Measurements from ENCODE around the gene TBC1D19. TPM values are rescaled to one million over a fixed set of nuclear protein-coding genes. Genes with fewer than 3 reads are reported as not detected.

TBC1D19 gene
- total and polyA plus RNA-seq, 9 of the 15 experiments (the other 6 are each of a cell fraction or from before 2014, with no cell fraction given), result 0.73 to 5.6 (median 3.7) TPM

DNA sequence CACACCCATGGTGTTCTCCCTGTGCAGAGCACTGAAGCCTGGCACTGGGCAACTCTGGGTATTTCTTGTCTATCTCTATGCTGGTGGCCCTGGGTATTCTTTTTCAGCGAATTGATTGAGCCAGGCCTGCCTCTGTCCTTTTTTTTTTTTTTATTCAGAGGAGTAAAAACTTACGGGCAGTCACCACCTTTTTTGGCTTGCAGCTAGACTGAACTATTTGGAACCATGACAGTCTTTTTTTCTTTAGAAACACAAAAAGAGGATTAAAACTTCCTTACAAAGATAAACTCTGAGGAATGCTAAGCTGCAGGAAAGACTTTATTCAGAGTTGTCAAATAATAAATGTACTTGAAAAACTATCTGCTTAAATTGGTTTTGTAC, 157.6 kb downstream of the TBC1D19 start:
- ATAC-seq (no peak), DNase-seq (ENCODE audit: extremely low read depth in 1 of 4, low spot score in 3 of 4) (no peak), FAIRE-seq (peak; percentile 65)
- Histone ChIP-seq H3K36me3 (ENCODE audit: control insufficient read depth, insufficient read depth, low read length) (no peaks in the 10 kb centered on the region), H3K9me1 (ENCODE audit: control insufficient read depth, insufficient read depth, low read length) (no peaks in the 10 kb centered on the region), H3K4me1 (replicated peaks in 1 of 2; ENCODE audit: control insufficient read depth in 2 of 2, insufficient read depth in 2 of 2, low read length in 2 of 2) (no peaks in the 10 kb centered on the region), H3K27ac (ENCODE audit: extremely low read depth, low read depth, low read length) (no peak overlapping the region), H2AFZ (ENCODE audit: low read depth, low read length) (no peak overlapping the region), H3K9ac (ENCODE audit: insufficient read depth in 1 of 2, low read depth in 2 of 2, low read length in 2 of 2) (no peak overlapping the region), H3K4me3 (no peak overlapping the region), H3K79me2 (ENCODE audit: control insufficient read depth, insufficient read depth, low read length) (no peaks in the 10 kb centered on the region), H3K9me3 (replicated peaks; ENCODE audit: control insufficient read depth, insufficient read depth, low read depth, low read length) (no peaks in the 10 kb centered on the region), H4K20me1 (replicated peaks; ENCODE audit: control insufficient read depth, insufficient read depth, low read length) (no peaks in the 10 kb centered on the region), H3K4me2 (ENCODE audit: insufficient read depth, low read length) (no peak overlapping the region), H3K27me3 (ENCODE audit: control insufficient read depth in 2 of 2, insufficient read depth in 2 of 2, low read length in 2 of 2) (no peaks in the 10 kb centered on the region)
- ChIA-PET CTCF (ENCODE audit: low intra/inter-chr PET ratio) (no interaction called here), POLR2A (interaction anchor here (1.7 kb wide), 1 partner anchor 8 kb away, joined by 6 read pairs; no protein-coding TSS in a partner anchor)
- BruUV-seq (replicated peaks), result no TSS peak
- WGBS (ENCODE audit: insufficient coverage, low coverage, missing lambda C conversion rate), result 40% methylated on average over 2 of the region's 2 CpGs
- in situ Hi-C loops (cut with MboI) (no loop called here), intact Hi-C loops (cut with micrococcal nuclease) (no loop called here)
- TF ChIP-seq ZNF76 (CRISPR knock-in tag; IDR thresholded peaks at IDR 0.05; ENCODE audit: borderline replicate concordance), result no peak
- no peak for TF ChIP-seq ZNF3 (CRISPR knock-in tag; IDR thresholded peaks at IDR 0.05)
- no peak for TF ChIP-seq KDM2B (CRISPR knock-in tag; IDR thresholded peaks at IDR 0.05)
- TF ChIP-seq ZNF232 (CRISPR knock-in tag; IDR thresholded peaks at IDR 0.05), result no peak
- no peak for TF ChIP-seq U2AF1 (optimal IDR thresholded peaks at IDR 0.05; ENCODE audit: low read depth, low read length)
- no peak for TF ChIP-seq ZNF24 (IDR thresholded peaks at IDR 0.05)
- TF ChIP-seq PHF20 (IDR thresholded peaks at IDR 0.05; ENCODE audit: partially characterized antibody), result no peak
- no peak for TF ChIP-seq NFE2 (IDR thresholded peaks at IDR 0.05; ENCODE audit: low read depth)
- TF ChIP-seq NRF1 (conservative IDR thresholded peaks at IDR 0.05 in 1 of 2, IDR thresholded peaks at IDR 0.05 in 1 of 2), result no peak
- TF ChIP-seq ZNF57 (CRISPR knock-in tag; IDR thresholded peaks at IDR 0.05), result no peak
- TF ChIP-seq MAFG (tag; conservative IDR thresholded peaks at IDR 0.05), result no peak
- TF ChIP-seq ILK (tag; IDR thresholded peaks at IDR 0.05; ENCODE audit: borderline replicate concordance, low read depth), result no peak
- no peak for TF ChIP-seq FOXJ2 (tag; IDR thresholded peaks at IDR 0.05)
- TF ChIP-seq, protein P1, sequence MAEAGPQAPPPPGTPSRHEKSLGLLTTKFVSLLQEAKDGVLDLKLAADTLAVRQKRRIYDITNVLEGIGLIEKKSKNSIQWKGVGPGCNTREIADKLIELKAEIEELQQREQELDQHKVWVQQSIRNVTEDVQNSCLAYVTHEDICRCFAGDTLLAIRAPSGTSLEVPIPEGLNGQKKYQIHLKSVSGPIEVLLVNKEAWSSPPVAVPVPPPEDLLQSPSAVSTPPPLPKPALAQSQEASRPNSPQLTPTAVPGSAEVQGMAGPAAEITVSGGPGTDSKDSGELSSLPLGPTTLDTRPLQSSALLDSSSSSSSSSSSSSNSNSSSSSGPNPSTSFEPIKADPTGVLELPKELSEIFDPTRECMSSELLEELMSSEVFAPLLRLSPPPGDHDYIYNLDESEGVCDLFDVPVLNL (CRISPR knock-in tag; IDR thresholded peaks at IDR 0.05; ENCODE audit: low read depth), result no peak
- TF ChIP-seq NUFIP1 (IDR thresholded peaks at IDR 0.05; ENCODE audit: partially characterized antibody), result no peak
- TF ChIP-seq, protein P2, sequence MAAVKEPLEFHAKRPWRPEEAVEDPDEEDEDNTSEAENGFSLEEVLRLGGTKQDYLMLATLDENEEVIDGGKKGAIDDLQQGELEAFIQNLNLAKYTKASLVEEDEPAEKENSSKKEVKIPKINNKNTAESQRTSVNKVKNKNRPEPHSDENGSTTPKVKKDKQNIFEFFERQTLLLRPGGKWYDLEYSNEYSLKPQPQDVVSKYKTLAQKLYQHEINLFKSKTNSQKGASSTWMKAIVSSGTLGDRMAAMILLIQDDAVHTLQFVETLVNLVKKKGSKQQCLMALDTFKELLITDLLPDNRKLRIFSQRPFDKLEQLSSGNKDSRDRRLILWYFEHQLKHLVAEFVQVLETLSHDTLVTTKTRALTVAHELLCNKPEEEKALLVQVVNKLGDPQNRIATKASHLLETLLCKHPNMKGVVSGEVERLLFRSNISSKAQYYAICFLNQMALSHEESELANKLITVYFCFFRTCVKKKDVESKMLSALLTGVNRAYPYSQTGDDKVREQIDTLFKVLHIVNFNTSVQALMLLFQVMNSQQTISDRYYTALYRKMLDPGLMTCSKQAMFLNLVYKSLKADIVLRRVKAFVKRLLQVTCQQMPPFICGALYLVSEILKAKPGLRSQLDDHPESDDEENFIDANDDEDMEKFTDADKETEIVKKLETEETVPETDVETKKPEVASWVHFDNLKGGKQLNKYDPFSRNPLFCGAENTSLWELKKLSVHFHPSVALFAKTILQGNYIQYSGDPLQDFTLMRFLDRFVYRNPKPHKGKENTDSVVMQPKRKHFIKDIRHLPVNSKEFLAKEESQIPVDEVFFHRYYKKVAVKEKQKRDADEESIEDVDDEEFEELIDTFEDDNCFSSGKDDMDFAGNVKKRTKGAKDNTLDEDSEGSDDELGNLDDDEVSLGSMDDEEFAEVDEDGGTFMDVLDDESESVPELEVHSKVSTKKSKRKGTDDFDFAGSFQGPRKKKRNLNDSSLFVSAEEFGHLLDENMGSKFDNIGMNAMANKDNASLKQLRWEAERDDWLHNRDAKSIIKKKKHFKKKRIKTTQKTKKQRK (IDR thresholded peaks at IDR 0.05; ENCODE audit: borderline replicate concordance, low read depth, low read length), result no peak
- TF ChIP-seq ZBTB43 (CRISPR knock-in tag; IDR thresholded peaks at IDR 0.05), result no peak
- TF ChIP-seq MYNN (IDR thresholded peaks at IDR 0.05), result no peak
- no peak for TF ChIP-seq MYNN (CRISPR knock-in tag; IDR thresholded peaks at IDR 0.05)
- TF ChIP-seq JUN (IDR thresholded peaks at IDR 0.05; ENCODE audit: borderline replicate concordance, low read depth, low read length), result no peak
- TF ChIP-seq JUN (CRISPR knock-in tag; IDR thresholded peaks at IDR 0.05; ENCODE audit: borderline replicate concordance), result no peak
